ENCODE results near the gene TTLL10.

DNA sequence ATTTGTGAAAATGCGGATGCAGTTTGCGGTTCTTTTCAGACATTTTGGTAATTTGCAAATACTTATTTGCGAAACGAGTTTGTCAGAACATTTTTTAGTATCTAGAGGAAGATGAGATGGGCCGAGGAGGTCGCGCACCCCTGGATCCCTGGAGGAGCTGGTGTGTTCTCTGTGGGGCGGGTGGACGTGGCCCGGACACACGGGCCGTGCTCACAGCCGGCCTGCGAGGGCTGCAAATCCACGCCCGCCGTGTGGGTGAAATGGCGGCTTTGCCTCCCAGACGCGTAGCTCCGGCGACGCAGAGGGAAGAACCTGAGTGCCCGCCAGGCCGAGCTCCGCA is 9.3 kb upstream of the TTLL10 start:
- TF ChIP-seq LEF1 (IDR thresholded peaks at IDR 0.05; ENCODE audit: borderline replicate concordance) (no peak), TARDBP (IDR thresholded peaks at IDR 0.05) (no peak), ARNT (IDR thresholded peaks at IDR 0.05) (no peak), ELF4 (IDR thresholded peaks at IDR 0.05) (no peak), BHLHE40 (IDR thresholded peaks at IDR 0.05; ENCODE audit: borderline replicate concordance) (no peak), SP1 (IDR thresholded peaks at IDR 0.05) (no peak), HDGF (IDR thresholded peaks at IDR 0.05; ENCODE audit: borderline replicate concordance) (no peak), FOXM1 (IDR thresholded peaks at IDR 0.05; ENCODE audit: borderline replicate concordance) (no peak), NFRKB (IDR thresholded peaks at IDR 0.05) (no peak)

Measured in HEK293T (cell line).